HepG2 (cell line): ENCODE data around the gene MTHFR. TPM values are rescaled to one million over a fixed set of nuclear protein-coding genes. Genes with fewer than 3 reads are reported as not detected.

Experiments used
- ATAC-seq: fragments of 200-7000 bp; cut with Tn5 transposase; 3 replicates; pipeline ENCODE4 v1.9.1; 2020; ENCODE audit warnings: mild to moderate bottlenecking, moderate library complexity
- Bru-seq: library from RNA; stranded (reverse); fragments of 400-500 nt; gene quantifications from one replicate; lab custom pipeline; 2021; lab: Mats Ljungman, UMichigan
- BruChase-seq, 2 experiments: library from RNA; stranded (reverse); fragments of 400-500 nt; gene quantifications; one replicate each; lab custom pipeline; 2021; lab: Mats Ljungman, UMichigan
- BruUV-seq: library from RNA; stranded (reverse); fragments of 400-500 nt; replicated peaks from 2 replicates; lab custom pipeline; 2021; lab: Mats Ljungman, UMichigan
- CTCF ChIA-PET: fragments of 300-600 bp; formaldehyde crosslinking; extraction: SDS; loops from one replicate; lab custom pipeline; 2021; ENCODE audit warnings: low total read pairs, inconsistent platforms, low intra/inter-chr PET ratio; lab: Yijun Ruan, JAX
- POLR2A ChIA-PET: fragments of 350-600 bp; sonication (Branson Sonifier 250); formaldehyde crosslinking; loops from one replicate; lab custom pipeline; 2020; ENCODE audit warnings: antibody characterized with exemption, inconsistent platforms; lab: Yijun Ruan, JAX
- DNase-seq: peaks from one replicate; pipeline ENCODE4 v3.0.0-alpha.2; 2015; ENCODE audit warnings: low spot score
- FAIRE-seq: peaks from 3 replicates; lab custom pipeline; 2011; peaks lifted over from hg19 to GRCh38; lab: Jason Lieb, UNC
- H2AFZ ChIP-seq: one replicate; pipeline ENCODE4 v1.6.1; 2011; ENCODE audit warnings: low read length, inconsistent platforms
- H3K27ac ChIP-seq: fragments of 300-600 bp; 3 replicates; pipeline ENCODE4 v1.8.0; 2011; ENCODE audit warnings: mixed run types, mild to moderate bottlenecking, mixed read lengths, low read length, inconsistent platforms; ENCODE audit not compliant: insufficient read depth; ENCODE audit errors: extremely low read length
- H3K27me3 ChIP-seq, 2 experiments: fragments of 200-600 bp in 1 of 2; 2 replicates in 1 of 2; 3 replicates in 1 of 2; pipeline versions ENCODE4 v1.6.0 to v1.8.0; 2011; ENCODE audit warnings: low read length in 2 of 2, mild to moderate bottlenecking in 2 of 2, moderate library complexity in 2 of 2, inconsistent platforms in 1 of 2; ENCODE audit not compliant: insufficient read depth in 2 of 2, control insufficient read depth in 1 of 2
- H3K36me3 ChIP-seq, 2 experiments: fragments of 200-600 bp in 1 of 2; replicated peaks in 1 of 2; 2 replicates in 1 of 2; 3 replicates in 1 of 2; pipeline versions ENCODE4 v1.5.1 to v1.8.0; 2011; ENCODE audit warnings: low read length in 2 of 2, inconsistent platforms in 1 of 2; ENCODE audit not compliant: insufficient read depth in 2 of 2, control insufficient read depth in 1 of 2
- H3K4me1 ChIP-seq: 2 replicates; pipeline ENCODE4 v1.5.1; 2012; ENCODE audit warnings: low read length, inconsistent platforms; ENCODE audit not compliant: insufficient read depth
- H3K4me2 ChIP-seq: 2 replicates; pipeline ENCODE4 v1.6.0; 2011; ENCODE audit warnings: low read depth, low read length, inconsistent platforms
- H3K4me3 ChIP-seq, 3 experiments: fragments of 200-600 bp in 1 of 3; sonication (generic), shearing (Covaris generic) in 1 of 3; replicated peaks in 1 of 3; 2 replicates each; pipeline ENCODE4 v1.5.1; 2011 to 2016; ENCODE audit warnings: low read length in 3 of 3, inconsistent platforms in 2 of 3, low read depth in 2 of 3, mild to moderate bottlenecking in 2 of 3, control low read depth in 1 of 3, mixed read lengths in 1 of 3; ENCODE audit not compliant: insufficient read depth in 1 of 3
- H3K79me2 ChIP-seq: one replicate; pipeline ENCODE4 v1.6.1; 2011; ENCODE audit warnings: low read length, inconsistent platforms; ENCODE audit not compliant: insufficient read depth
- H3K9ac ChIP-seq: 2 replicates; pipeline ENCODE4 v1.6.0; 2011; ENCODE audit warnings: mild to moderate bottlenecking, low read depth, low read length, inconsistent platforms; ENCODE audit not compliant: insufficient read depth
- H3K9me3 ChIP-seq: 2 replicates; pipeline ENCODE4 v1.5.1; 2012; ENCODE audit warnings: mild to moderate bottlenecking, low read length
- H4K20me1 ChIP-seq: 2 replicates; pipeline ENCODE4 v1.6.0; 2011; ENCODE audit warnings: inconsistent platforms, mild to moderate bottlenecking, low read length, moderate library complexity; ENCODE audit not compliant: insufficient read depth
- CCDC6 ChIP-seq: sonication (generic); formaldehyde crosslinking; IDR thresholded peaks from 2 replicates; pipeline ENCODE4 v1.8.1; 2022; ENCODE audit warnings: mild to moderate bottlenecking, missing genetic modification reagents, moderate library complexity
- ELF3 ChIP-seq: IDR thresholded peaks from 2 replicates; pipeline ENCODE4 v1.6.1; 2016; ENCODE audit warnings: missing genetic modification reagents, missing compliant biosample characterization
- FOSL2 ChIP-seq: sonication (generic); formaldehyde crosslinking; IDR thresholded peaks from 2 replicates; pipeline ENCODE4 v1.4.0; 2020; ENCODE audit warnings: missing genetic modification reagents
- GLI4 ChIP-seq: sonication (generic); formaldehyde crosslinking; IDR thresholded peaks from 2 replicates; pipeline ENCODE4 v1.5.1; 2020; ENCODE audit warnings: missing genetic modification reagents, mild to moderate bottlenecking, moderate library complexity, borderline replicate concordance
- GZF1 ChIP-seq: sonication (generic); formaldehyde crosslinking; IDR thresholded peaks from 2 replicates; pipeline ENCODE4 v1.5.1; 2020; ENCODE audit warnings: mild to moderate bottlenecking, missing genetic modification reagents
- THAP11 ChIP-seq: IDR thresholded peaks from 2 replicates; pipeline ENCODE4 v1.6.1; 2016; ENCODE audit warnings: missing biosample characterization, missing genetic modification reagents
- ZBTB2 ChIP-seq: sonication (generic); formaldehyde crosslinking; IDR thresholded peaks from 2 replicates; pipeline ENCODE4 v1.8.0; 2022; ENCODE audit warnings: low read depth, missing genetic modification reagents
- ZBTB4 ChIP-seq: sonication (generic); formaldehyde crosslinking; IDR thresholded peaks from 2 replicates; pipeline ENCODE4 v1.4.0; 2020; ENCODE audit warnings: missing genetic modification reagents, mild to moderate bottlenecking, borderline replicate concordance
- ZNF547 ChIP-seq: sonication (generic); formaldehyde crosslinking; IDR thresholded peaks from 2 replicates; pipeline ENCODE4 v1.5.1; 2020; ENCODE audit warnings: mild to moderate bottlenecking, missing genetic modification reagents
- ZNF790 ChIP-seq: sonication (generic); formaldehyde crosslinking; IDR thresholded peaks from 2 replicates; pipeline ENCODE4 v1.8.0; 2022; ENCODE audit warnings: missing genetic modification reagents, mild to moderate bottlenecking, borderline replicate concordance
- whole genome bisulfite sequencing: methylation state at CpG from one replicate; pipeline ENCODE4 v1.1.6; 2017; ENCODE audit warnings: low lambda C conversion rate; 5-methylcytosine and 5-hydroxymethylcytosine counted together
- in situ Hi-C: cut with HindIII; loops from 2 replicates; pipeline ENCODE4 v1.10.0; 2017; ENCODE audit warnings: low pct_unique_long_range_greater_than_20kb; ENCODE audit not compliant: extremely low pct_ligation_motif_present
- intact Hi-C: fragments of 100-400 bp; cut with micrococcal nuclease; formaldehyde crosslinking; loops from one replicate; pipeline ENCODE4 v1.10.0; 2022; ENCODE audit not compliant: unreplicated experiment
- long read RNA-seq, 2 experiments: library from RNA in 1 of 2; library from polyadenylated mRNA in 1 of 2; stranded (forward) in 1 of 2; unstranded in 1 of 2; transcript quantifications; one replicate each; pipeline ENCODE4 v2.0.0, GENCODE V29; 2019 to 2022
- polyA minus RNA-seq, 3 experiments: library from RNA; depleted of rRNA, polyadenylated mRNA; stranded (reverse); fragments of >200 nt; gene quantifications; 2 replicates each; pipeline ENCODE4 v1.2.3, GENCODE V29; 2011; ENCODE audit warnings: low replicate concordance in 1 of 3
- polyA plus RNA-seq, 8 experiments: library from polyadenylated mRNA; depleted of rRNA in 3 of 8; stranded (reverse) in 7 of 8; unstranded in 1 of 8; fragments of >200 nt; fragmentation: Illumina TruSeq in 4 of 8; extraction: Trizol in 4 of 8; gene quantifications; 2 replicates each; pipeline versions ENCODE4 v1.2.1 to v1.2.3, GENCODE V29; 2011 to 2016; ENCODE audit warnings: low read depth in 4 of 8, missing spikeins in 1 of 8, mixed read lengths in 1 of 8; ENCODE audit not compliant: insufficient read depth in 1 of 8
- total RNA-seq, 5 experiments: library from RNA; depleted of rRNA; stranded (reverse); fragments of >200 nt; fragmentation: Illumina TruSeq; extraction: Trizol; gene quantifications; 2 replicates each; pipeline ENCODE4 v1.2.3, GENCODE V29; 2016; ENCODE audit warnings: low read depth in 1 of 5
- TF ChIP-seq, protein P1 (sequence below): sonication (generic); formaldehyde crosslinking; IDR thresholded peaks from 2 replicates; pipeline ENCODE4 v1.4.0; 2020; ENCODE audit warnings: missing genetic modification reagents, low read depth, mild to moderate bottlenecking, borderline replicate concordance

Gene MTHFR
- total RNA-seq (2016; rRNA removed; fragmentation: Illumina TruSeq; extraction: Trizol) (5.0 and 8.2 TPM in 2 replicates), polyA plus RNA-seq (2011; rRNA removed) (3.8 and 6.8 TPM in 2 replicates), polyA minus RNA-seq (2011; rRNA and poly(A)+ RNA removed; ENCODE audit: low replicate concordance) (19.5 and 30.6 TPM in 2 replicates), Bru-seq, nascent RNA (percentile 57 among the genes with signal in this experiment), BruChase-seq, experiment 1, labeled RNA remaining after a 6-hour chase (percentile 61 among the genes with signal in this experiment), BruChase-seq, experiment 2, labeled RNA remaining after a 2-hour chase (percentile 58 among the genes with signal in this experiment)
- total RNA-seq (2016; cell fraction: cytosol; rRNA removed; fragmentation: Illumina TruSeq; extraction: Trizol; ENCODE audit: low read depth) = 4.1 and 5.4 TPM in 2 replicates
- 4.9 and 8.0 TPM in 2 replicates for total RNA-seq (2016; cell fraction: insoluble cytoplasmic fraction; rRNA removed; fragmentation: Illumina TruSeq; extraction: Trizol)
- total RNA-seq (2016; cell fraction: membrane; rRNA removed; fragmentation: Illumina TruSeq; extraction: Trizol) = 5.9 and 7.6 TPM in 2 replicates
- total RNA-seq (2016; cell fraction: nucleus; rRNA removed; fragmentation: Illumina TruSeq; extraction: Trizol) = 10.1 and 14.4 TPM in 2 replicates
- 2.8 and 3.4 TPM in 2 replicates for polyA plus RNA-seq (2011; cell fraction: cytosol; rRNA removed)
- 11.8 and 13.3 TPM in 2 replicates for polyA plus RNA-seq (2011; cell fraction: nucleus; rRNA removed)
- 2.8 and 3.0 TPM in 2 replicates for polyA plus RNA-seq (2012)
- 0.58 and 0.61 TPM in 2 replicates for polyA plus RNA-seq (2016; cell fraction: cytosol; fragmentation: Illumina TruSeq; extraction: Trizol; ENCODE audit: low read depth)
- polyA plus RNA-seq (2016; cell fraction: insoluble cytoplasmic fraction; fragmentation: Illumina TruSeq; extraction: Trizol; ENCODE audit: low read depth) = 3.6 and 4.9 TPM in 2 replicates
- 0.73 and 0.76 TPM in 2 replicates for polyA plus RNA-seq (2016; cell fraction: membrane; fragmentation: Illumina TruSeq; extraction: Trizol; ENCODE audit: low read depth)
- 8.2 and 9.0 TPM in 2 replicates for polyA plus RNA-seq (2016; cell fraction: nucleus; fragmentation: Illumina TruSeq; extraction: Trizol; ENCODE audit: insufficient read depth, low read depth)
- polyA minus RNA-seq (2011; cell fraction: cytosol; rRNA and poly(A)+ RNA removed) = 2.5 and 6.1 TPM in 2 replicates
- 22.8 and 22.9 TPM in 2 replicates for polyA minus RNA-seq (2011; cell fraction: nucleus; rRNA and poly(A)+ RNA removed)
- long read RNA-seq, experiment 1, partial matches to known transcripts = 0 of 6 reads
- long read RNA-seq, experiment 1, other reads (novel, unspliced or antisense) = 6 of 6 reads
- long read RNA-seq, experiment 2, full-length matches to known transcripts = 2 of 6 reads
- long read RNA-seq, experiment 2, partial matches to known transcripts = 0 of 6 reads
- long read RNA-seq, experiment 2, other reads (novel, unspliced or antisense) = 4 of 6 reads

DNA sequence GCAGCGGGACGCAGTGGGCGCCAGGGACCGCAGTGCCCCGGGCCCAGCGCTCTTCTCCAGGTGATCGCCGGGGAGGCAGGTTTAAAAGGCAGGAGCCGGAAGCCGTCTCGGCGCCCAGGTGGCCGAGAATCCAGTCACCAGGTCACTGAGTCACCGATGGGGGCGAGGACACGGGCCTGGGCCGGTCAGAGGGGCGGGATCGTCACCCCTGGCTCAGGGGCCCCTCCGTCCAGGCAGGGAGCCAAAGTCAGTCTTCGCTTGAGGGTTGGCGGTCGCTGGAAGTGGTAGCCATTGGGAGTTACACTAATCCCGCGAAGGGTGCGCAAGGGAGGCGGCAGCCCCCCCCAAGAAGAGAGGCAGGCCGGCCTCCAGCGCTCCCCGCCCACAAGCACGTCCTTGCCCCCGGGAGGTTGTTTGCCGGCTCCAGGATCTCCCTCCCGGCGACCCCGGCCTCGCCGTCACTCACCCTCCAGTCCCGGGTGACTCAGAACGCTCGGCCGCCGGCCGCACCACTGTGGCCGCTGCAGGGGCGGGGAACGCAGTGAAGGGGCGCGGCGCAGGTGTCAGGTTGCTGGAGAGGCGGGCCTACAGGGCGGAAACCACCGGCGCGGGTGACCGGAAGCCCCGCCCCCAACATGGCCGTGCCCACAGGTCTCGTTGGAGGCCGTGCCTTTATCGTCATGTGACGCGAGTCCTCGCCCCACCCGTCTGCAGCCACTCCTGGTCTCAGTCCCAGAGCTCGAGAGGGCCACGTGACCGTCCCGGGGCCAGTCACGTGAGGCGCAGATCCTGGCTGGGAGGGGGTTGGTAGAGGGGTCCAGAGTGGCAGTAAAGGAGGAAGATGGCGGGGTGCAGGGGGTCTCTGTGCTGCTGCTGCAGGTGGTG, at the start of gene MTHFR, which contains the start of gene CLCN6:
TSS of gene MTHFR (minus strand) at position 543 of the 885 bp plus-strand sequence. CDS start 2,848 bp downstream, outside the sequence.
TSS of gene CLCN6 (plus strand) at position 770 of the 885 bp plus-strand sequence. CDS start at position 842, 72 bp downstream.
- FAIRE-seq = peak; percentile 95
- peak within 1 kb of the TSS; percentile 94 for H3K27ac ChIP-seq
- TSS peak; percentile 65 for BruUV-seq
- intact Hi-C loops = no loop called here
- H3K9ac ChIP-seq = peak within 1 kb of the TSS; percentile 93
- peak within 1 kb of the TSS; percentile 86 to 88 (median 87) for H3K4me3 ChIP-seq
- H4K20me1 ChIP-seq = peaks cover 8% of the 10 kb centered on the region; the same call in 1 of the 2 replicates
- no peaks in the 10 kb centered on the region for H3K9me3 ChIP-seq
- peaks cover 49% of the 10 kb centered on the region for H3K79me2 ChIP-seq
- H3K4me1 ChIP-seq = peaks cover 69% of the 10 kb centered on the region
- POLR2A ChIA-PET = interaction anchor here (0.6 to 3.2 kb wide), 22 partner anchors 8 to 543 kb away, joined by 3 to 31 read pairs (median 5); partner anchors contain the start of genes AGTRAP, FBXO2, MFN2 and MIIP
- no peaks in the 10 kb centered on the region; a peak in 1 of 5 replicates for H3K27me3 ChIP-seq
- DNase-seq = peak; percentile 98
- peak within 1 kb of the TSS; percentile 97 for H3K4me2 ChIP-seq
- H2AFZ ChIP-seq = no peak within 1 kb of the TSS
- peaks cover 5 to 35% of the 10 kb centered on the region in 2 experiments for H3K36me3 ChIP-seq
- under 1% methylated on average over 22 of the region's 72 CpGs for WGBS
- in situ Hi-C loops = no loop called here
- peak; percentile 92 for ATAC-seq
- CTCF ChIA-PET = no interaction called here
- TF ChIP-seq FOSL2 (CRISPR knock-in tag) = peak; percentile 87
- peak; percentile 81 for TF ChIP-seq ZBTB4 (CRISPR knock-in tag)
- peak; percentile 92 for TF ChIP-seq THAP11 (CRISPR knock-in tag)
- TF ChIP-seq CCDC6 = peak; percentile 67; the same call in 1 of the 2 replicates
- peak; percentile 91 for TF ChIP-seq ZBTB2 (CRISPR knock-in tag)
- no peak for TF ChIP-seq GZF1
- TF ChIP-seq, protein P1, sequence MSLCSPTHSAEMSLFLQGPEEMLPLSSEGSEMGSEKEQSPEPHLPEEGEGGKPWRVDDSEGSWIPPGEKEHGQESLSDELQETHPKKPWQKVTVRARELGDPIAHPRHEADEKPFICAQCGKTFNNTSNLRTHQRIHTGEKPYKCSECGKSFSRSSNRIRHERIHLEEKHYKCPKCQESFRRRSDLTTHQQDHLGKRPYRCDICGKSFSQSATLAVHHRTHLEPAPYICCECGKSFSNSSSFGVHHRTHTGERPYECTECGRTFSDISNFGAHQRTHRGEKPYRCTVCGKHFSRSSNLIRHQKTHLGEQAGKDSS (CRISPR knock-in tag) = peak; percentile 79; the same call in 1 of the 2 replicates
- TF ChIP-seq GLI4 = no peak
- TF ChIP-seq ZNF790 (CRISPR knock-in tag) = no peak
- no peak for TF ChIP-seq ZNF547
- peak; percentile 45; the same call in 1 of the 2 replicates for TF ChIP-seq ELF3 (CRISPR knock-in tag)
